DND-41 (cell line): ENCODE results near the gene TRPM5.

Source experiments
- CTCF ChIP-seq: IDR thresholded peaks from 2 replicates; pipeline ENCODE4 v1.5.1; 2012; ENCODE audit warnings: borderline replicate concordance, low read length, moderate library complexity, mild to moderate bottlenecking; ENCODE audit not compliant: poor library complexity, severe bottlenecking; ENCODE audit errors: extremely low read depth
- EZH2 ChIP-seq: IDR thresholded peaks from 3 replicates; pipeline ENCODE4 v1.6.1; 2012; ENCODE audit warnings: borderline replicate concordance, low read depth, mild to moderate bottlenecking, moderate library complexity, low read length, inconsistent platforms; ENCODE audit not compliant: severe bottlenecking

- no peak for TF ChIP-seq CTCF
- no peak for TF ChIP-seq EZH2
Observed at GRCh38 chr11:2489083-2489482, 44.8 kb upstream of the TRPM5 start.
